Uterus (tissue), 4 donors: Measurements from ENCODE around the gene USP20. TPM values are rescaled to one million over a fixed set of nuclear protein-coding genes. Genes with fewer than 3 reads are reported as not detected.

Experiments
- DNase-seq, 2 donors: peaks; one replicate each; pipeline ENCODE4 v3.0.0-alpha.2; 2019 to 2020
- H3K27ac ChIP-seq, 2 donors: fragments of 200-600 bp; sonication (generic); 1 replicate in 1 of 2; 2 replicates in 1 of 2; pipeline ENCODE4 v1.5.1; 2016 to 2018
- H3K27me3 ChIP-seq, 2 donors: fragments of 200-600 bp; sonication (generic); one replicate each; pipeline ENCODE4 v1.5.1; 2018 to 2019; ENCODE audit warnings: control low read depth in 1 of 2
- H3K36me3 ChIP-seq, 2 donors: fragments of 200-600 bp; sonication (generic); one replicate each; pipeline ENCODE4 v1.5.1; 2019; ENCODE audit warnings: control low read depth in 1 of 2
- H3K4me1 ChIP-seq, 2 donors: fragments of 200-600 bp; sonication (generic); one replicate each; pipeline ENCODE4 v1.5.1; 2018 to 2019; ENCODE audit warnings: control low read depth in 1 of 2
- H3K4me3 ChIP-seq, 2 donors: fragments of 200-600 bp; sonication (generic); 1 replicate in 1 of 2; 2 replicates in 1 of 2; pipeline ENCODE4 v1.5.1; 2018 to 2019; ENCODE audit warnings: mild to moderate bottlenecking in 1 of 2
- H3K9me3 ChIP-seq, 2 donors: fragments of 200-600 bp; sonication (generic); one replicate each; pipeline ENCODE4 v1.5.1; 2019; ENCODE audit warnings: control low read depth in 1 of 2
- CTCF ChIP-seq, 4 experiments: fragments of 200-600 bp in 2 of 4; fragments of 450-650 bp in 2 of 4; sonication (generic) in 2 of 4; IDR thresholded peaks; one replicate each; pipeline ENCODE4 v1.5.1; 2016 to 2019; ENCODE audit warnings: antibody characterized with exemption in 4 of 4, mild to moderate bottlenecking in 2 of 4, moderate library complexity in 1 of 4
- POLR2A ChIP-seq, 2 donors: fragments of 450-650 bp; IDR thresholded peaks; one replicate each; pipeline ENCODE4 v1.6.1; 2016; ENCODE audit warnings: antibody characterized with exemption in 2 of 2, mild to moderate bottlenecking in 1 of 2, moderate library complexity in 1 of 2
- intact Hi-C: fragments of 100-400 bp; cut with DNase I; formaldehyde crosslinking; loops from one replicate; pipeline ENCODE4 v1.15.1; 2023; ENCODE audit warnings: low total_unique reads
- total RNA-seq, 4 donors: library from RNA; depleted of rRNA in 3 of 4; stranded (reverse); fragments of >200 nt in 3 of 4; gene quantifications; one replicate each; pipeline versions ENCODE4 v1.1.0 to v1.2.4, GENCODE V29; 2014 to 2023
- donor health status: DM: yes; HTN: yes; CAD: no.

Gene USP20
- total RNA-seq, 4 donors from 2014 or later: 5.6 to 46.7 (median 11.1) TPM

- H3K36me3 ChIP-seq: no peaks in the 10 kb centered on the region
- H3K4me3 ChIP-seq: peak overlapping the region; percentile 1 to 21
- H3K4me1 ChIP-seq: peaks cover 0 to 9% of the 10 kb centered on the region in 2 donors
- no peak for TF ChIP-seq CTCF (IDR thresholded peaks at IDR 0.05)
- peak in 1 of 2 donors; percentile 21 for TF ChIP-seq POLR2A (IDR thresholded peaks at IDR 0.05)
- no peaks in the 10 kb centered on the region for H3K27me3 ChIP-seq
- H3K9me3 ChIP-seq: no peaks in the 10 kb centered on the region
- peak; percentile 84 to 89 for DNase-seq
- intact Hi-C loops: loop anchor here (5.0 to 10.0 kb wide), 2 partner anchors 168 to 350 kb away; partner anchors contain the start of gene GPR107
- H3K27ac ChIP-seq: peak overlapping the region; percentile 82 to 87
These were observed 49.2 kb downstream of the USP20 start for GRCh38 chr9:129884220-129885017.

GRCh38 chr9:129885018-129885669 is 49.9 kb downstream of the USP20 start:
- intact Hi-C loops: loop anchor here (5.0 to 10.0 kb wide), 2 partner anchors 167 to 350 kb away; partner anchors contain the start of gene GPR107
- TF ChIP-seq POLR2A (IDR thresholded peaks at IDR 0.05) (no peak), CTCF (IDR thresholded peaks at IDR 0.05) (peak in 1 of 4 experiments; percentile 35)
- H3K27ac ChIP-seq: peak overlapping the region; percentile 82 to 87
- no peaks in the 10 kb centered on the region for H3K9me3 ChIP-seq
- H3K27me3 ChIP-seq: no peaks in the 10 kb centered on the region
- peak overlapping the region; percentile 8 to 21 for H3K4me3 ChIP-seq
- H3K36me3 ChIP-seq: no peaks in the 10 kb centered on the region
- peak; percentile 42 to 48 for DNase-seq
- peaks cover 0 to 9% of the 10 kb centered on the region in 2 donors for H3K4me1 ChIP-seq

DNA sequence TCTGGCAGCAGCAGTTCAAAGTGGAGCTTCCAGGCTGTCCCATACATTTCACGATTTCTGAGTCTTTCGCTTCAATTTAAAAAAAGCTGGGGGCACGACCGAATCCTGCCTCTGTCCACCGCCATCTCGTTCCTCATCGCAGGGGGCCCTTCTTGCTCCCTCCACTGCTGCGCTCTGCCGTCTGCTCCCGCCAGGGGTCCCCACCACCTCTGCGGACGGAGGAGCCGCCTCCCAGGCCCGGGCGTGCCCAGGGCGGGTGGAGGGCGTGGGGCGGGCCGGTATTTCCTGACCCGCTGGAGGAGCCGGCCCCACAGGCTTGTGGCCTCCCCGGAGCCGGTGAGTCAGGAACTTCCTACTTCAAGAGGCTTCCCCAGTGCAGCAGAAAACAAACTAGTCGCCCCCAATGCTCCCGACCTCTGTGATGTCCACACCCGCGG is 50.4 kb downstream of the USP20 start:
- no peaks in the 10 kb centered on the region for H3K9me3 ChIP-seq
- DNase-seq: peak; percentile 93 to 94
- TF ChIP-seq CTCF (IDR thresholded peaks at IDR 0.05): peak; percentile 98 to 99 (median 99)
- peak in 1 of 2 donors; percentile 31 for TF ChIP-seq POLR2A (IDR thresholded peaks at IDR 0.05)
- H3K36me3 ChIP-seq: no peaks in the 10 kb centered on the region
- intact Hi-C loops: loop anchor here (5.0 to 10.0 kb wide), 2 partner anchors 167 to 349 kb away; partner anchors contain the start of gene GPR107
- peak overlapping the region; percentile 8 to 28 for H3K4me3 ChIP-seq
- peaks cover 0 to 9% of the 10 kb centered on the region in 2 donors for H3K4me1 ChIP-seq
- peak overlapping the region; percentile 82 to 87 for H3K27ac ChIP-seq
- H3K27me3 ChIP-seq: no peaks in the 10 kb centered on the region

DNA sequence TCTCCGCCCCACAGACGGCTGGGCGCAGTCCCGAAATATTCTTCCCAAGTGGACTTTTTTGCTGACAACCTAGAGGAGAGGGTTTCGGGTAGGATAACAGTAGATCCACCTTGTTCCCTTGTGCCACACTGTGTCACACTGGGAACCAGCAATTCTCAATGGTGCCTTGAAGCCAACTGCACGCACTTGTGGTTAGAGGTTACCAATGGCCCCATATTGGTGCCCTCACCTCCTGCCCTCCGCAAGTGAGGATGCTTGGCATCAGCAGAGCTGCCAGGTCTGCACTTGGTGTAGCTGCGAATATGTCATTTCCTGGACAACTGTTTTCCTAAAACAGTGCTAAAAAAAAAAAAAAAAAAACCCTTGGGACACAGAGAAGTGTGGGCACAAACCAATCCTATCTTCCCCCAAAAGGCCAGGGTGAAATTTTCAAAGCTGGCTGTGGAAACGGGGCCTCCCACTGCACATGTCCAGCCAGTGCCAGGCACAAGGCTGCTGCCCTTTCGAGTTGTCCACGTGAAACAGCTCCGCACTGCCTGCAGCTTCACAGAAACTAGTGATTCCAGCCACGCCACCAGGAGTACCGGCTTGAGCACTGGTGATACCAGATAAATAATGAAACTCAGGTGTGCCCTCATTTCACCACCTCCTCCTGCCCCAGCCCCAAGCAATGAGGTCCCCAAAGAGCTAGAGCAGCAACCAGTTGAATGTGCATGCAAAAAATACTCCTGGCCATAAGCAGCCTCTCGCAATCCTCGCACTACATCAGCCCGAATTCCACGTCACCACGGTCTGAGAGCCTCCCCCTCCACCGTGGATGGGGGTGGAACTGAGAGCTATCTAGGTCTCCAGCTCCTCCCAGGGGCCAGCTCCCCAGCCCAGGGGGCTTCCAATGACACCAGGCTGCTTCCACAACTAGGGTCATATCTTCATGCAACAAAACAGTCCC is 51.2 kb downstream of the USP20 start:
- no peak for TF ChIP-seq POLR2A (IDR thresholded peaks at IDR 0.05)
- no peak for TF ChIP-seq CTCF (IDR thresholded peaks at IDR 0.05)
- Histone ChIP-seq H3K4me3 (peak overlapping the region in 1 of 2 donors; percentile 28), H3K36me3 (no peaks in the 10 kb centered on the region), H3K4me1 (peaks cover 0 to 9% of the 10 kb centered on the region in 2 donors), H3K27ac (peak overlapping the region; percentile 82 to 87), H3K9me3 (no peaks in the 10 kb centered on the region), H3K27me3 (no peaks in the 10 kb centered on the region)
- intact Hi-C loops: loop anchor here (5.0 to 10.0 kb wide), 2 partner anchors 166 to 348 kb away; partner anchors contain the start of gene GPR107
- DNase-seq: no peak
